HUES6 (cell line): ENCODE results near the gene SPINT2.

Source experiments
- H3K27ac ChIP-seq: 2 replicates; pipeline ENCODE4 v1.7.0; 2013; ENCODE audit warnings: low read depth, mild to moderate bottlenecking, low read length, inconsistent platforms
- H3K27me3 ChIP-seq: 2 replicates; pipeline ENCODE4 v1.6.1; 2013; ENCODE audit warnings: low read length; ENCODE audit not compliant: control insufficient read depth, insufficient read depth
- H3K36me3 ChIP-seq: 2 replicates; pipeline ENCODE4 v1.6.1; 2013; ENCODE audit warnings: low read length; ENCODE audit not compliant: control insufficient read depth, insufficient read depth
- H3K4me1 ChIP-seq: 2 replicates; pipeline ENCODE4 v1.6.1; 2013; ENCODE audit warnings: low read length; ENCODE audit not compliant: control insufficient read depth, insufficient read depth
- H3K4me3 ChIP-seq: 2 replicates; pipeline ENCODE4 v1.5.1; 2013; ENCODE audit warnings: low read depth, low read length
- H3K9ac ChIP-seq: one replicate; pipeline ENCODE4 v1.6.1; 2013; ENCODE audit warnings: mild to moderate bottlenecking, low read length
- H3K9me3 ChIP-seq: 2 replicates; pipeline ENCODE4 v1.6.1; 2013; ENCODE audit warnings: low read depth, low read length; ENCODE audit not compliant: control insufficient read depth, insufficient read depth

Gene SPINT2

DNA sequence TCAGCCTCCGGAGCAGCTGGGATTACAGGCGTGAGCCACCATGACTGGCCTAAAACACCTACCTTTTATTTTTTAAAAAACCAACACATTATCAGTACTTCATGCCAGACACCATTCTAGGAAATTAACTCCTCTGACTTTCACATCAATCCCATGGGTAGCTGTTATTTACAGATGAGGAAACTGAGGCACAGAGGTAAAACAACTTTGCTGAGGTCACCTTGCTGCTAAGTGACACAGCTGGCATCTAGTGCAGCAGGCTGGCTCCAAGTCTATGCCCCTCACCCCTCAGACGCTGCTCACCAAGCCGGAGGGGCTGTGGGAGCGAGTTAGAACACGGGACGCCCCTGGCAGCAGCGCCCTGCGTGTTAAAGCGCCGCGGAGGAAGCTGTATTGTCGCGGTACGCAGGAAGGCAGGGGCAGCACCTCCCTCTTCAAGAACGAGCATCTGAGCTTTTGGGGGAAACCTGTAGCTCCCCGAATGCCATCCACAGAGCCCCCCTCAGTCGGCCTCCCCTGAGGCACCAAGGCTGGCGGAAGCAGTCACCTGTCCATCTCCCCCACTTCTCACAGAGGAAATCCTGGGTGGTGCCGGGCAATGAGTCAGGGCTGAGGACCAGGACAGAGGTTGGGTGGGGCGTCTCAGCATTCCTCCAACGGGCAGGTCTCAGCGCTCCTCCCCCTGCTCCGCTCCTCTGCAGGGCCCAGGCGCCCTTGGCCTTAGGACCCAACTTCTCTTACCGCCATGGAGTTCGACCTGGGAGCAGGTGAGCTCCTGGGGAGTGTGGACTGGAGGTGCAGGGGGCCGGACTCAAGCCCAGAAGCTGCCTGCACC is 39.4 kb downstream of the SPINT2 start, which contains the start of gene C19orf33:
Gene C19orf33, plus strand, starts transcription at position 735 of the 835 bp plus-strand sequence. Its CDS starts 11 bp downstream, at position 746.
- Histone ChIP-seq H3K27ac (peak within 1 kb of the TSS; percentile 48; the same call in 1 of the 2 replicates), H3K4me1 (peaks cover 26% of the 10 kb centered on the region), H3K4me3 (peak within 1 kb of the TSS; percentile 55), H3K36me3 (peaks cover 21% of the 10 kb centered on the region), H3K9me3 (no peaks in the 10 kb centered on the region), H3K9ac (peak within 1 kb of the TSS; percentile 42), H3K27me3 (no peaks in the 10 kb centered on the region)

DNA sequence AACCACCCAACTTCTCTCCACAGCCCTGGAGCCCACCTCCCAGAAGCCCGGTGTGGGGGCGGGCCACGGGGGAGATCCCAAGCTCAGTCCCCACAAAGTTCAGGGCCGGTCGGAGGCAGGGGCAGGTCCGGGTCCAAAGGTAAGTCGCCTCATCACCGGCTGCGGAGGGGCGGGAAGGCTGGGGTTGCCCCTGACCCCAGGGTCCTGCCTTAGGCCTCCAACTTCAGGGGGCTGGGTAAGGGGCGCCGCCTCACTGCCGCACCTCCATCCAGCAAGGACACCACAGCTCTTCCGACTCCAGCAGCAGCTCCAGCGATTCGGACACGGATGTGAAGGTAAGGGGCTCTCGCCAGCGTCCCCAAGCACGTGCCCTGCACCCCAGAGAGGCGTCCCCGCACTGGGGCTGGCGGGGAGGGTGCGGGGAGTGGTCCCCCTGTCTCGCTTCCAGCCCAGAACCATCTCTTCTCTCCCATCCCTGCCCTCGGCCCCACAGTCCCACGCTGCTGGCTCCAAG is 40.0 kb downstream of the SPINT2 start:
- H3K9me3 ChIP-seq, result no peaks in the 10 kb centered on the region
- H3K4me3 ChIP-seq, result peak overlapping the region; percentile 55
- no peaks in the 10 kb centered on the region for H3K27me3 ChIP-seq
- H3K9ac ChIP-seq, result peak overlapping the region; percentile 36
- peak overlapping the region; percentile 48; the same call in 1 of the 2 replicates for H3K27ac ChIP-seq
- H3K4me1 ChIP-seq, result peaks cover 22% of the 10 kb centered on the region
- H3K36me3 ChIP-seq, result peaks cover 27% of the 10 kb centered on the region

DNA sequence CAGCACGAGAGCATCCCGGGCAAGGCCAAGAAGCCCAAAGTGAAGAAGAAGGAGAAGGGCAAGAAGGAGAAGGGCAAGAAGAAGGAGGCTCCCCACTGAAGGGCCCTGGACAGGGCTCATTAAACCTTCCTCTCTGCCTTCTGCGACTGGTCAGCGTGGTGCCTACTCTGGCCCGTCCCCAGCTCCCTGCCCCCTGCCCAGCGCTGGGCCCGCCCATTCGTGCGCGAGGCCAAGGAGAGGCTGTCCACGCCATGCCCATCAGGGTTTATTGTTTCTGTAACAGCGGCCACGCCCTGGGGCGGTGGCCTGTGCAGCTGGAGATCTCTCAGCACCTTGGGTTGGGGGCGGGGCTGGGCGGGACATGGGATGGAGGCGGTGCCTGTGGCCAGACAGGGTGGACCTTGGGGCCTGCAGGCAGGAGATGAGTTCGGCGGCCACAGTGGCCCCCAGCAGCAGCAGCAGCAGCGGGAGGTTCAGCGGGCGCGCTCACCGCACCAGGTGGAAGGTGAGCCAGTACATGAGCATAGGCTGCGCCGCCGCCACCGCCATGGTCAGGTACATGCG is 40.6 kb downstream of the SPINT2 start:
- peaks cover 22% of the 10 kb centered on the region for H3K4me1 ChIP-seq
- no peaks in the 10 kb centered on the region for H3K27me3 ChIP-seq
- H3K36me3 ChIP-seq, result peaks cover 29% of the 10 kb centered on the region
- H3K9ac ChIP-seq, result peak overlapping the region; percentile 36
- no peaks in the 10 kb centered on the region for H3K9me3 ChIP-seq
- peak overlapping the region; percentile 55 for H3K4me3 ChIP-seq
- peak overlapping the region; percentile 48; the same call in 1 of the 2 replicates for H3K27ac ChIP-seq

DNA sequence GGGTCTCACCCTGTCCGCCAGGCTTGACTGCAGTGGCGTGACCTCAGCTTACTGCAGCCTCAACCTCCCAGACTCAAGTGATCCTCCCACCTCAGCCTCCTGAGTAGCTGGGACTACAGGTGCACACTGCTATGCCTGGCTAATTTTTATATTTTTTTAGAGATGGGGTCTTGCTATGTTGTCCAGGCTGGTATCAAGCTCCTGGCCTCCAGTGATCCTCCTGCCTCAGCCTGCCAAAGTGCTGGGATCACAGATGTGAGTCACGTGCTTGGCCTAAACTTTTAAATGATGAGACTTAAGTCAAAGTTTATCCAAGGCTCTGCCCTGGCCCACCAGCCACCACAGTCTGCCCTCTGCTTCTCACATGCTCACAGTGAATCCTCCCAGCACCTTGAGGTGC is 41.9 kb downstream of the SPINT2 start:
- H3K27ac ChIP-seq, result no peak overlapping the region
- no peaks in the 10 kb centered on the region for H3K9me3 ChIP-seq
- peaks cover 29% of the 10 kb centered on the region for H3K36me3 ChIP-seq
- no peak overlapping the region for H3K9ac ChIP-seq
- no peaks in the 10 kb centered on the region for H3K27me3 ChIP-seq
- no peak overlapping the region for H3K4me3 ChIP-seq
- H3K4me1 ChIP-seq, result peaks cover 17% of the 10 kb centered on the region

DNA sequence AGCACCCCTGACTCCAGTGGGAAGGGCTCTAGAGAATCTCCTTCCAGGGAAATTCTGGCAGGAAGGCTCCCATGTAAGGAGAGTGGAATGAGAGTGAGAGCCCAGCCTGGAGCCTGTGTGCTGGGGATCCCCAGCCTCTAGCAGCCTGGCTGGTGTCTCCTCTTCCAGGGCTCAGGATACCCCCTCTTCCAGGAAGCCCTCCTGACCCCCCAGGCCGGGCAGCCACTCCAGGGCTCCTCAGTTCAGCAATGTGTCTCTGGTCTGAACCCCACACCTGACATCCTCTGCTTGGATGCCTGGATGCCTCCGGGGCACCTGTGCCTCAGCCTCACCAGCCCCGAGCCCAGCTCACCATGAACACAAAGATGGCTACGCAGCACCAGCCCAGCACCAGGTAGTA is 42.7 kb downstream of the SPINT2 start:
- H3K9me3 ChIP-seq, result no peaks in the 10 kb centered on the region
- H3K4me1 ChIP-seq, result peaks cover 17% of the 10 kb centered on the region
- no peak overlapping the region for H3K27ac ChIP-seq
- H3K27me3 ChIP-seq, result no peaks in the 10 kb centered on the region
- H3K36me3 ChIP-seq, result peaks cover 29% of the 10 kb centered on the region
- H3K4me3 ChIP-seq, result no peak overlapping the region
- H3K9ac ChIP-seq, result no peak overlapping the region

DNA sequence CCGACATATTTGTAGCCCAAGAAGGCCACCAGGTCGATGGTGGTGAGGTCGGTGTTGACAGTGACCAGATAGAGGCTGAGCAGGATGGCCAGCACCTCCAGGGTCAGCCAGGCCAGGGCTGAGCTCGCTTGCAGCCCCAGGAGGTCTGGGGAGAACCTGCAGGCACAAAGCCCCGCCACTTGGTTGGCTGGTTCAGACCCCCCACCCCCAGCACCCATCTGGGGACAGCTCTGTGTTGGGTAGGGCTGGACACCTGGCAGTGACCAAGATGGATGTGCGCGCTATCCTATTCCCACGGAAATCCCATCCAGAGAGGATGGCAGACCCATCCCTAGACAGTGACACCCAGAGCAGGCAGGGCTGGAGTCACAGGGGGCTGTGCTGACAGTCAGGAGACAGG is 43.2 kb downstream of the SPINT2 start:
- no peak overlapping the region for H3K4me3 ChIP-seq
- no peaks in the 10 kb centered on the region for H3K27me3 ChIP-seq
- H3K9me3 ChIP-seq, result no peaks in the 10 kb centered on the region
- peaks cover 29% of the 10 kb centered on the region for H3K36me3 ChIP-seq
- H3K4me1 ChIP-seq, result peaks cover 17% of the 10 kb centered on the region
- no peak overlapping the region for H3K27ac ChIP-seq
- no peak overlapping the region for H3K9ac ChIP-seq

DNA sequence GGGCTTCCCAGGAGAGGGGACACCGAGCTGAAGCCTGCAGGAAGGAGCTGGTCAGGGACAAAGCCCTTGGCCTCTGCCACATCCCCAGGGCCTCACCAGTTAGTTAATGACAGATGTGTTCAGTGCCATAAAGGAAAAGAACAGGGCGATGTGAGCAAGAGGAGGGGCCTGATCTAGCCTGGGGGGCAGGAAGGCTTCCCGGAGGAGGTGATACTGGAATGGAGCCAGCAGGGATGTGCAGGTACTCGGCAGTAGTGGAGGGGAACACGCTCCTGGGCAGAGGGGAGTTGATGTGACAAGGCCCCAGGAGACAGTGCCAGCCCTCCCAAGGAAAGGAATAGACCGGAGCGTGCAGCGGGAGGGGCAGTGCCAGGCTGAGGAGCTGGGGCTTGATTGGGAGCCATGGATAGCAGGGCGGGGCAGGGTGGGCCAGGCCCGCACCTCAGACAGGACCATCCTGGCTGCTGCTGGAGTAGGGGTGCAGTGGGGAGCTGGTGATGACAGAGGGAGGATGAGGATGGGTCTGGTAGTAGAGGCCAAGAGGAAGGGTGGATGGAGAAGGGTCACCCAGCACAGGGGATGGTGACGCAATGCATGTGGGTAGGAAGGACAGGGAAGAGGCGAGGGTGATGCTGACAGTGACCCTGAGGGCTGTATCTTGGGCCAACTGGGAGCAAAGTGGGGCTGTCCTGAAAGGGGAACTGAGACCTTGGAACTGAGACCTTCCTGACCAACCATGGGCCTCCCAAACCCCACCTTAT is 43.8 kb downstream of the SPINT2 start:
- Histone ChIP-seq H3K27me3 (no peaks in the 10 kb centered on the region), H3K9me3 (no peaks in the 10 kb centered on the region), H3K4me3 (no peak overlapping the region), H3K9ac (no peak overlapping the region), H3K4me1 (peaks cover 17% of the 10 kb centered on the region), H3K27ac (no peak overlapping the region), H3K36me3 (peaks cover 29% of the 10 kb centered on the region)

DNA sequence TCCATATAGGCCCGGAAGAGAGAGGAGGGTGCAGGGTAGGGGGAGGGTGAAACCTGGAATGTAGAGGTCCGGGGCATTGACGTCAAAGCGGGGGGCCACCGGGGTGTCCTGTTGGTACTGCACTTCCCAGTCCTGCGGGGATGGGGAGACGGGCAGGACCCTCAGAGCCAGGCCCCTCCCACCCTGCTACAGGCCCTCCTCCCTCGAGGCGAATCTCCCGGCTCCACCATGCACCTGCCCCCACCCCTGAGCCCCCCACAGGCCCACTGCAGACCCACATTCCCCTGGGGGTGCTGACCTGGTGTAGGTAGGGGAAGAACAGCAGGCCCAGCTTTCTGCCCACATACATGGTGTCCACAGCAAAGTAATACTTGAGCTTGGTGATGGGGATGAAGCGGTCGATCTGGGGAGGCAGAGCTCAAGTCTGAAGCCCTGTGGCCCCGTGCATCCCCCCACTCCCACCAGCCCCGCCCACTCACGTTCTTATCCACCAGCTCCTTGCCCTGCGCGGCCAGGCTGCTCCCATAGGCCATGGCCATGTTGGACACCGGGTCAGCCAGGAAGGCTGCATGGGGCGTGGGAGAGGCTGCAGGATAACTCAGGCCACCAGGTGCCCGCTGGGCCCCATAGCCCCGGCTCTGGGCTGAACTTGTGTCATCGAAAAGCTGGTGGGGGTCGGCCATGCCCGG is 44.7 kb downstream of the SPINT2 start:
- Histone ChIP-seq H3K4me3 (no peak overlapping the region), H3K27ac (no peak overlapping the region), H3K9me3 (no peaks in the 10 kb centered on the region), H3K9ac (no peak overlapping the region), H3K4me1 (peaks cover 19% of the 10 kb centered on the region), H3K27me3 (no peaks in the 10 kb centered on the region), H3K36me3 (peaks cover 29% of the 10 kb centered on the region)

DNA sequence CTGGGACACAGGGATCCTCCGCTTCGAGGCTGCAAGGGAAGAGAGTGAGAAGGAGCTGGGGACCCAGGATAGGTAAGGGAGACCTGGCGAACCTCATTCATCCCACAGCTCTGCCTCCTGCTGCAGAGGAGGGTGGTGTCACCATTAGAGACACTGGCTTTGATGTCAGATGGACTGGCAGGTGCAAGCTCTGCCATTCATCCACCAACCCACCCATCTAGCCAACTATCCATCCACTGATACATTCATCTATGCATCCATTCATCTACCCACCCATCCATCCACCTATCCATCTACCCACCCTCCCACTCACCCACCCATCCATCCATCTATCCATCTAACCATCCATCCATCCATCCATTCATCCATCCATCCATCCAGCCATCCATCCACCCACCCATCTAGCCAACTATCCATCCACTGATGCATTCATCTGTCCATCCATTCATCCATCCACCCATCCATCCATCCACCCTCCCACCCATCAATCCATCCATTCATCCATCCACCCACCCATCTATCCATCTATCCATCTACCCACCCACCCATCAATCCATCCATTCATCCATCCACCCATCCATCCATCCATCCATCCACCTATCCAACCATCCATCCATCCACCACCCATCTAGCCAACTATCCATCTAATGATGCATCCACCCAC is 45.4 kb downstream of the SPINT2 start:
- Histone ChIP-seq H3K9ac (no peak overlapping the region), H3K4me3 (no peak overlapping the region), H3K36me3 (peaks cover 29% of the 10 kb centered on the region), H3K4me1 (peaks cover 14% of the 10 kb centered on the region), H3K27ac (no peak overlapping the region), H3K27me3 (no peaks in the 10 kb centered on the region), H3K9me3 (no peaks in the 10 kb centered on the region)

DNA sequence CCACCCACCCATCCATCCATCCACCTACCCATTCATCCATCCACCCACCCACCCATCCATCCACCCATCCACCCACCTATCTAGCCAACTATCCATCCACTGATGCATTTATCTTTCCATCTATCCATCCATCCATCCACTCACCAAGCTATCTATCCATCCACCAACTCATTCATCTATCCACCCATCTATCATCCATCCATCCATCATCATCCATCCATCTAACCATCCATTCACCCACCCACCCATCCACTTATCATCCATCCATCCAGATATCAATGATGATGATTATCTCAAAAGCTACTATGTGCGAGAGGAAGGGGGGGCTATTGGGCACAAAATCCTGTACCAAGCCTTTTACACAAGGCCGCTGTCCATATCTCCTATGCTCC is 45.9 kb downstream of the SPINT2 start:
- Histone ChIP-seq H3K27me3 (no peaks in the 10 kb centered on the region), H3K36me3 (peaks cover 29% of the 10 kb centered on the region), H3K4me3 (no peak overlapping the region), H3K9ac (no peak overlapping the region), H3K27ac (no peak overlapping the region), H3K4me1 (peaks cover 14% of the 10 kb centered on the region), H3K9me3 (no peaks in the 10 kb centered on the region)
